Renal cortical epithelial cell (primary cell): Measurements from ENCODE around the gene RAB6A. TPM values are rescaled to one million over a fixed set of nuclear protein-coding genes. Genes with fewer than 3 reads are reported as not detected.
A peak's percentile ranks its signal among the peaks of the same experiment; 100 is the strongest.

Source experiments
- DNase-seq: peaks from one replicate; pipeline ENCODE4 v3.0.0-alpha.2; 2011; ENCODE audit warnings: low read depth
- total RNA-seq: library from RNA; depleted of rRNA; stranded (reverse); fragments of >200 nt; gene quantifications from 2 replicates; pipeline ENCODE4 v1.2.3, GENCODE V29; 2014

RAB6A gene
- total RNA-seq, 1 donor from 2014 or later, result 254 TPM

- DNase-seq, result peak; percentile 58
Measured at GRCh38 chr11:73625696-73626318, 135.1 kb downstream of the RAB6A start.

Other genes with a start within 250 kb of the RAB6A start
- 7.3 and 32.8 TPM in 2 replicates for gene FAM168A, start 163.0 kb downstream of the RAB6A start, total RNA-seq
- 3.5 and 4.2 TPM in 2 replicates for gene PLEKHB1, start 114.5 kb downstream of the RAB6A start, total RNA-seq
- gene MRPL48, start 26.8 kb upstream of the RAB6A start, total RNA-seq, result 17.7 and 22.1 TPM in 2 replicates
- 60.8 and 64.0 TPM in 2 replicates for gene COA4, start 115.8 kb upstream of the RAB6A start, total RNA-seq
- 13.9 and 22.0 TPM in 2 replicates for gene PAAF1, start 115.9 kb upstream of the RAB6A start, total RNA-seq
- 0.35 and 1.4 TPM in 2 replicates for gene DNAJB13, start 190.0 kb upstream of the RAB6A start, total RNA-seq
- 13.7 and 48.6 TPM in 2 replicates for gene UCP2, start 221.8 kb upstream of the RAB6A start, total RNA-seq
- gene UCP3, start 248.0 kb upstream of the RAB6A start, total RNA-seq, result 0.17 and 1.1 TPM in 2 replicates